SHP77 treated with DMSO at 0.1 percent for 48 hours (cell line): ENCODE data around the gene MRTFA.
"Not testable (repeated sequence)": the region's sequence is repeated elsewhere in the genome, so short reads cannot be mapped to it uniquely, and the experiment has no call there.

ENCODE experiments used
- DNase-seq: peaks from one replicate; lab custom pipeline; 2025; lab: John Stamatoyannopoulos, UW

Gene MRTFA

GRCh38 chr22:40554023-40554422 lies 82.5 kb downstream of the MRTFA start:
- not testable (repeated sequence) for DNase-seq

- no peak for DNase-seq
Measured at GRCh38 chr22:40553014-40553554, 83.4 kb downstream of the MRTFA start.

- DNase-seq = no peak
Measured at GRCh38 chr22:40552070-40552469, 84.4 kb downstream of the MRTFA start.

- DNase-seq = no peak
Measured at GRCh38 chr22:40547729-40548143, 88.8 kb downstream of the MRTFA start.

- DNase-seq = no peak
Measured at GRCh38 chr22:40544758-40545157, 91.8 kb downstream of the MRTFA start.

- DNase-seq = no peak
Measured at GRCh38 chr22:40542821-40543540, 93.5 kb downstream of the MRTFA start.

GRCh38 chr22:40541300-40541699 lies 95.2 kb downstream of the MRTFA start:
- no peak for DNase-seq

GRCh38 chr22:40540265-40540664 lies 96.3 kb downstream of the MRTFA start:
- DNase-seq = no peak

GRCh38 chr22:40536149-40536548 lies 100.4 kb downstream of the MRTFA start:
- DNase-seq = not testable (repeated sequence)

GRCh38 chr22:40535642-40536041 lies 100.9 kb downstream of the MRTFA start:
- DNase-seq = no peak

GRCh38 chr22:40535189-40535512 lies 101.4 kb downstream of the MRTFA start:
- DNase-seq = no peak

- DNase-seq = no peak
Measured at GRCh38 chr22:40534379-40535188, 101.9 kb downstream of the MRTFA start.

- DNase-seq = no peak
Measured at GRCh38 chr22:40533712-40534378, 102.7 kb downstream of the MRTFA start.

- DNase-seq = no peak
Measured at GRCh38 chr22:40531951-40532900, 104.3 kb downstream of the MRTFA start.

- not testable (repeated sequence) for DNase-seq
Measured at GRCh38 chr22:40530391-40530790, 106.1 kb downstream of the MRTFA start.

- DNase-seq = no peak
Measured at GRCh38 chr22:40529821-40530220, 106.7 kb downstream of the MRTFA start.

- no peak for DNase-seq
Measured at GRCh38 chr22:40526960-40527359, 109.6 kb downstream of the MRTFA start.

- DNase-seq = no peak
Measured at GRCh38 chr22:40525250-40525884, 111.2 kb downstream of the MRTFA start.

- no peak for DNase-seq
Measured at GRCh38 chr22:40524392-40525249, 111.9 kb downstream of the MRTFA start.

GRCh38 chr22:40522141-40522540 lies 114.4 kb downstream of the MRTFA start:
- DNase-seq = no peak
